ENCODE data around the gene UNC79. TPM values are rescaled to one million over a fixed set of nuclear protein-coding genes. Genes with fewer than 3 reads are reported as not detected.

The UNC79 gene
- total and polyA plus RNA-seq, 2 donors (not counting 3 experiments of a cell fraction or from before 2014, with no cell fraction given) = not detected

DNA sequence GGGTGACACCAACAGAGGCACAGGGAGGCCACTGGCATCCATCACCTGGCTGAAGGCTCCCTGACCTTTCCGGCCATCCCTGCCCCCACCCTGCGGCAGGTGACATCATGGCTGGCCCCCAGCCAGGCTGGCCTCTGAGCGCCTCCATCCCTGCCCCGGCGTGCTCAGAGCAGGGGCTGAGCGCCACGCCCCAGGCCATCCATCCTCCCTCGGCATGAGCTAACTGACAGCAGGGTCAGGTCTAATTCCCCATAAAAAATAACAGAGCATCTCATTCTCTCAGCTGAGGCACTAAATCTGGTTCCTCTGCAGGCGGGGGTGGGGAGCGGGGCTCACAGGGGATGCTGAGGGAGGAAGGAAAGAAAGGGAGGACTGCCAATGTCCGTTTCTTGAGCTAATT is 306.9 kb downstream of the UNC79 start:
- H3K9me1 ChIP-seq (replicated peaks; ENCODE audit: control insufficient read depth, extremely low read depth, insufficient read depth, low read length) = no peaks in the 10 kb centered on the region
- no peak overlapping the region for H3K4me3 ChIP-seq (replicated peaks in 1 of 3; ENCODE audit: insufficient read depth in 1 of 3, low read depth in 1 of 3, low read length in 3 of 3)
- H3K27ac ChIP-seq (ENCODE audit: insufficient read depth, low read depth, low read length) = no peak overlapping the region
- H3K9me3 ChIP-seq (replicated peaks; ENCODE audit: control insufficient read depth, insufficient read depth, low read length) = no peaks in the 10 kb centered on the region
- no peaks in the 10 kb centered on the region for H4K20me1 ChIP-seq (replicated peaks; ENCODE audit: control insufficient read depth, extremely low read depth, insufficient read depth, low read length)
- dilution Hi-C loops (cut with MboI; ENCODE audit: extremely low pct_ligation_motif_present, low sequenced_read_pairs) = no loop called here
- no peaks in the 10 kb centered on the region for H3K79me2 ChIP-seq (ENCODE audit: control insufficient read depth, insufficient read depth, low read length)
- DNase-seq (ENCODE audit: low read depth, low spot score) (no peak), FAIRE-seq (no peak)
- ChIA-PET CTCF (no interaction called here), POLR2A (no interaction called here)
- intact Hi-C loops (cut with micrococcal nuclease) = no loop called here
- H2AFZ ChIP-seq (ENCODE audit: low read depth, low read length) = no peak overlapping the region
- no TSS peak for BruUV-seq (replicated peaks)
- no peaks in the 10 kb centered on the region for H3K4me1 ChIP-seq (ENCODE audit: control insufficient read depth, extremely low read depth, insufficient read depth, low read length)
- TF ChIP-seq GATA2 (IDR thresholded peaks at IDR 0.05; ENCODE audit: insufficient read depth, insufficient read length, low read depth, low read length) = no peak
- no peak for TF ChIP-seq POLR2AphosphoS5 (IDR thresholded peaks at IDR 0.05; ENCODE audit: insufficient read depth, low read depth, low read length)
- TF ChIP-seq FOS (IDR thresholded peaks at IDR 0.05; ENCODE audit: borderline replicate concordance, insufficient read depth, low read length) = no peak
- TF ChIP-seq, protein P1, sequence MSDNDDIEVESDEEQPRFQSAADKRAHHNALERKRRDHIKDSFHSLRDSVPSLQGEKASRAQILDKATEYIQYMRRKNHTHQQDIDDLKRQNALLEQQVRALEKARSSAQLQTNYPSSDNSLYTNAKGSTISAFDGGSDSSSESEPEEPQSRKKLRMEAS (IDR thresholded peaks at IDR 0.05; ENCODE audit: insufficient read depth, insufficient read length) = no peak
- TF ChIP-seq POLR2A (IDR thresholded peaks at IDR 0.05; ENCODE audit: low read depth, low read length) = no peak
- TF ChIP-seq JUN (IDR thresholded peaks at IDR 0.05; ENCODE audit: borderline replicate concordance, insufficient read depth, insufficient read length, low read depth) = no peak
- TF ChIP-seq, protein P2, sequence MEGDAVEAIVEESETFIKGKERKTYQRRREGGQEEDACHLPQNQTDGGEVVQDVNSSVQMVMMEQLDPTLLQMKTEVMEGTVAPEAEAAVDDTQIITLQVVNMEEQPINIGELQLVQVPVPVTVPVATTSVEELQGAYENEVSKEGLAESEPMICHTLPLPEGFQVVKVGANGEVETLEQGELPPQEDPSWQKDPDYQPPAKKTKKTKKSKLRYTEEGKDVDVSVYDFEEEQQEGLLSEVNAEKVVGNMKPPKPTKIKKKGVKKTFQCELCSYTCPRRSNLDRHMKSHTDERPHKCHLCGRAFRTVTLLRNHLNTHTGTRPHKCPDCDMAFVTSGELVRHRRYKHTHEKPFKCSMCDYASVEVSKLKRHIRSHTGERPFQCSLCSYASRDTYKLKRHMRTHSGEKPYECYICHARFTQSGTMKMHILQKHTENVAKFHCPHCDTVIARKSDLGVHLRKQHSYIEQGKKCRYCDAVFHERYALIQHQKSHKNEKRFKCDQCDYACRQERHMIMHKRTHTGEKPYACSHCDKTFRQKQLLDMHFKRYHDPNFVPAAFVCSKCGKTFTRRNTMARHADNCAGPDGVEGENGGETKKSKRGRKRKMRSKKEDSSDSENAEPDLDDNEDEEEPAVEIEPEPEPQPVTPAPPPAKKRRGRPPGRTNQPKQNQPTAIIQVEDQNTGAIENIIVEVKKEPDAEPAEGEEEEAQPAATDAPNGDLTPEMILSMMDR (IDR thresholded peaks at IDR 0.05; ENCODE audit: extremely low read depth in 1 of 2, insufficient read depth in 1 of 2, low read depth in 1 of 2, low read length in 2 of 2) = no peak
- no peak for TF ChIP-seq EZH2 (IDR thresholded peaks at IDR 0.05; ENCODE audit: borderline replicate concordance, low read depth, low read length, severe bottlenecking)
- TF ChIP-seq MYC (IDR thresholded peaks at IDR 0.05; ENCODE audit: low read depth, low read length) = no peak
- H3K36me3 ChIP-seq (ENCODE audit: control insufficient read depth in 2 of 2, extremely low read depth in 1 of 2, insufficient read depth in 2 of 2, low read length in 2 of 2) = no peaks in the 10 kb centered on the region
- H3K9ac ChIP-seq (replicated peaks; ENCODE audit: extremely low read depth, insufficient read depth, low read length) = no peak overlapping the region
- H3K27me3 ChIP-seq (ENCODE audit: control insufficient read depth in 2 of 2, insufficient read depth in 2 of 2, low read length in 2 of 2) = no peaks in the 10 kb centered on the region
- H3K4me2 ChIP-seq (ENCODE audit: insufficient read depth, low read length) = no peak overlapping the region

Data from endothelial cell of umbilical vein (primary cell).